Activated T-helper 1 cell treated with Interleukin-2 at 50 U/mL for 16 hours (primary cell): ENCODE results near the gene SHB.
"Not testable (repeated sequence)": the region's sequence is repeated elsewhere in the genome, so short reads cannot be mapped to it uniquely, and the experiment has no call there.

Experiments
- DNase-seq: peaks from one replicate; pipeline ENCODE4 v3.0.0-alpha.2; 2020; ENCODE audit warnings: low read depth

The SHB gene

DNA sequence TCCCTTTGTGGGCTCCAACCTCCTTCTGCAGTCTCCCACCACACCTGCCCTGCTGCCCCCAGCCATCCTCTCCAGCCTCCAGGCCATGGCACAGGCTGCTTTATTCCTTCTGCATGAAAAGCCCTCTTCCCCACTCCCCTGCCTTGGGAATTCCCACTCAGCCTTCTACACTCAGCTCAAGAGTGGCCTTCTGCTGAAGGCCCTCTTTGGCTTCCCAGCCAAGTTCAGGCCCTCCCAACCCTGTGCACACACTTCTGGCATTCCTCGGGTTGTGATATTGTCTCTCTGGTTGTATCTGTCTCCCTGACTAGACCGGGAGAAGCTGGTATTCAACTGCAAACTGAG lies 5.7 kb downstream of the SHB start:
- DNase-seq: no peak

DNA sequence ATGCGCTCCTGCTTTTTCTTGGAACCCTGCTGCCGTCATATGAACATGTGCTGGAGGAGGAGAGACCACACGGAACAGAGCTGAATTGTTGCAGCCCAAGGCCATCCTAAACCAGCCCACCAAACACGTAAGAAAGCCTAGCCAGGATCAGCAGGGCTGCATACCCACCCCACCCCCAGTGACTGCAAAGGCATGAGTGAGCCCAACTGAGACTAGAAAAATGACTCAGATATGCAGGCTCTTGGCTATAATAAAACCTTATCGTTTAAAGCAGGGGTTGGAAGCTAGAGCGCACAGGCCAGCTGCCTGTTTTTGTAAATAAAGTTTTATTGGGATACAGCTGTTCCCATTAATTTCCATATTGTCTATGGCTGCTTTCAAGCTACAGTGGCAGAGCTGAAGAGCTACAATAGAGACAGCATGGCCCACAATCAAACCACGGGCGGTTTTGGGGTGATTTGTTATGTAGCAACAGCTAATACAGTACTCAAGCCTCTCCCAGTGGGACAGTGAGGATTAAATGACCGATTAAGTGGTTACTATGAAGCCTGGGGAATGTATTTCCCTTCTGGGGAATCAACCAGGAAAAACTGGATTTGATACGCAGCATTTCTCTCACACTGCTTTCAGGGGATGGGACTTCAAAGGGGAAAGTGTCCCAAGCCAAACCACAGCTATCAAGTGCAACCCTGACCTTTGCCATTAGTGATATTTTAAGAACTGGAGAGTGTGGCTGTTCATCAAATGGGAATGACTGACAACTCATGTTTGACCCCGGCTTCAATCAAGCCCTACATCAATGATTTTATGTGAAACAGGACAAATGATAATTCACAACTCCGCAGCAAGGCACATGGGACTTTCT lies 6.3 kb downstream of the SHB start:
- no peak for DNase-seq

DNA sequence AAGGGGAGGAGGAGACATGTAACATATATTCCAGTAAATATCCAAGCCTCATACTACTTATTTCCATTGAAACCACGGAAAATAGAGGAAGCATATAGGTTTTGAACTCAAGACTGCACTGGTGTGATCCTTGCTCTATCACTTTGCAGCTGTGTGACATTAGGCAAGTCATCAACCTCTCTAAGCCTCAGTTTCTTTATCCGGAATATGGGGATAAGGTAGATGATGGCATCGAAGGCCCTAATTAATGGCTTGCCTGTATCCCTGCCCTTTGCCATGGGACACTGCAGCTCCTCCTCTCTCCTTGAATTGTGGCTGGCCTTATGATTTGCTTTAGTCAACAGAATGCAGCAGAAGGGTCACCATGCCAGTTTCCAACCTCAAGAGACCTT lies 6.9 kb downstream of the SHB start:
- DNase-seq: no peak

DNA sequence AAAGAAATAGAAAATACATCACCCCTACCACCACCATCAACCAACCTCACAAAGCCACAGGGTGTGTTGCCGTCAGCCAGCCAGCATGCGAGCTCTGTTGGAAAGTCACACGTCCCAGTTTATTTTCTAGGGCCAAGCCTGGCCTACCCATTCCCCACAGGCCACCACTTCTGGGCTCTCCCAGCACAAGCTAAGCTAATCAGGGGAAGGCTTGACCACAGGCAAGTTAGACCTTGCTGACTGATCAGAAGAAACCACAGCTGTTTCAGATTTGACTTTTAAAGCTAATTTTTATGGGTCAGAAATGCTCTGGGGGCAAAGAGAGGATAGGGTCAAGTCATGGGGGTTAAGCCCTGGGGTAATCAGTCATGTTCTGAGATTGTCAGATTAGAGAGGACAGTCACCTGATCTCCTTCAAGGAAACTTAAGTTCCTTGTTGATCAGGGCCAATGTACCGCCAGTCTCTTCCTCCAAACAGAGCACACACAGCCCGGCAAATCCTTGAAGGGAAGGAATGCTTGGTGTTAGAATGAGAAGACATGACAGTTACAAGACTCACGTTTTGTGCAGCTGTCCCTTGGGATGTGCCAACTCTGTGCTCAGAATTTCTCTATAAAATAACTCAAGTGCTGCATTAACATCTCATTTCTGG lies 7.6 kb downstream of the SHB start:
- no peak for DNase-seq

DNA sequence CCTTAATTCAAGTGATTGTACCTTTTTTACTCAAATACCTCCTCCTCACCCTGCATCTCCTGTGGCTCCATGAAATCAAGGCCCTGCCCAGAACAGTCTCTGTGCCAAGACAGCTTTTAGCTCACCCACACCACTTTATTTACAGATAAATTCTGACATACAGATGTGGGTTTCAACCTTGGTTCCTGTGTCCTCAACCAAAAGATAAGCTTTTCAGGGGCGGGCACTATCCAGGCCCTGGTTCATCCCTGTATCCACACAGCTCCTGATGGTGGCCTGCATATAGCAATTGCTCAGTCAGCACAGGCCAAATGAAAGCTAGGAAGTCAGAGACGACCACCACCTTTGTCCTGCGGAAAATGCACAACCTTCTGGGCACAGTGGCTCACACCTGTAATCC lies 8.3 kb downstream of the SHB start:
- DNase-seq: no peak

DNA sequence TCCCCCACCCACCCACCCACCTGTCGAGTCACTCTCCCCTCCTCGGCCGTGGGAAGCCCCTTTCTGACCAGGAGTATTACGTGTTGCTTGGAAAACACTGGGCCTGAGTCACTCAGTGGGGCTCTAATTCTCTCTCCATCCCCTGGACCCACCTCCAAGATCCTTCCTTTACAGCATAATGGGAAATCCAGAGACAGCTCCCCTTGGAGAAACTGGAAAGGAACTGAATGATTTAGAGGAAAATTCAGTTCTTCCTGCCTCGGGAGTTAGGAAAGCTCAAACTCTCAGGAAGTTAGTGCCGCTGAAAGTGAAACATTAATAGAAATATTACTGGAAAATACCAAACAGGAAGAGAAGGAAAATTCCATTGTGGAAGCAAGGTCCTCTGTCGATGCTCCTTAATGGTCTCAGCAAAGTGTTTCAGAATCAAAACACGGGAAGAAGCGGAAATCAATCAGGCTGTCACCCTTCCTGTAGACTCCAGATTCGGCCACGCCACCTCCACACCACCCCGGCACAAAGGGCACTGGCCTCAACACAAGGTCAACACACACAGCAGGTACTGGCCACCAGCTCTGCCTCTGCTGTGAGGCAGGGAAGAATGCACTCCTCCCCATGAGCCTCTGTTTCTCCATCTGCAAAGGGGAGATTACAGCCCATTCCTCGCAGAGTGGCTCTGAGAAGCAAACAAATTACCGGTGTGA lies 9.6 kb downstream of the SHB start:
- no peak for DNase-seq

DNA sequence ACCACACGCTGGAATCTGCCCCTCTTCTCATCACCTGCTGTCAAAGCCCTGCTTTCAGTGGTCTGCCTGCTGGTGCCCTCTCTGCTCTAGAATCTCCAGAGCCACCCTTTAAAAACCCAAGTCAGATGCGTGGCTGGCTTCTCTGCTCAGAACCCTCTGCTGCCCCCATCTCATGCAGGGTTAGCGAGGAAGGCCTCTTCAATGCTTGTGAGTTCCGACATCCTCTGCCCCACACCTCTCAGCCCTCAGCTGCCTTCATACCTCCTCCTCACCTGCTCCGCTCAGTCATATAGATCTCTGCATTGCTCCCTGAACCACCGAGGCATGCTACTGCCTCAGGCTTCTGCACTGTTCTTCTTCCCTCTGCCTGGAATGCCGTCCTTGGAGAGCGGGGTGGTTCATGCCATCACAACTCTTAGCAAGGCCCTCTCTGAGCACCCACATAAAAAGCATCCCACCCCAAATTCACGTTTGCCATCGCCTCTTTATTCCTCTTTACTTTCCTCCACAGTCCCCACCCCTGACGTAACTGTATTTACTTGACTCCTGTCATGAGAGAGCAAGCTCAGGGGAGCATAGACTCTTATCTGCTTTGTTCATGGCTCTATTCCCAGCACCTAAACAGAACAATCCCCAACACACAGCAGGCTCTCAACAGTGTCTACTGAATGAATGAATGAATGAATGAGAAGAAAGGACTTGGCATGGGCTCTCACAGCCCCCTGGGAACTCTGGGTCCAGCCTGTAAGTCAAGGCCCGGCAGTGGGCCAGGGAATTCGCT lies 10.4 kb downstream of the SHB start:
- no peak for DNase-seq

DNA sequence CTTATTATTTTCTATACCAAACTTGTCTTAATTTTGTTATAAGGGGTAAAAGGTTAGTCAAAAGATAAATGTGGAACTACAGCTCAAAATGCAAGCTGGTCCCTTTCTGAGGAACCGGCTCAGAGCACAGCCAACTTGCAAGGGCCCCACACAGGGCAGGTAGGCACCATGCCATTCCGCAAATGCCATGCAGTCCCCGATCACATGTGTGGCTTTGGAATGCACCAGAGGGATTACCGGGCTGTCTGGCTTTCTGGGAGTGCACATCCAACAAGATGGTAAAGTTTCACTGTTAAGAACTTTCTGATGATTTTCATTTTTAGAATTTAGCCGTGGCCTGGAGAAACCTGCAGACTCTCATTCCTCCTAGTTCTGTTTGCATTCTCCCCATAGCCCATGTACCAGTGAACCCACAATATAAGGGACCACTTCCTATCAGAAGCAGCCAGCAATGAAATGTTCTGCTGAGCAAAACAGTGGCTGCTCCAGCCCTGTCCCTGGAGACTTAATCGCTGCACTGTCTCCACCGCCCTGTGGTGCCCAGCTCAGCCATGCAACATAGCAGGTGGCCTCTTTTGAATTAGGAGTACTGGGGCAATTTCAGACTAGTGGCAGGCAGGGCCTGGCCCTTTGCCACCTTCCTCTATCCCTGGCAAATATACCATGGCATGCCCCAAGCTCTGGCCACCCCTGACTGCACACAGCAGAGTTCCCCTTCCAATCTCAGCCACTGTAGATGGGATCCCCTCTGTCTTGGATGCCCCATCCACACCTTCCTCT lies 11.4 kb downstream of the SHB start:
- no peak for DNase-seq

DNA sequence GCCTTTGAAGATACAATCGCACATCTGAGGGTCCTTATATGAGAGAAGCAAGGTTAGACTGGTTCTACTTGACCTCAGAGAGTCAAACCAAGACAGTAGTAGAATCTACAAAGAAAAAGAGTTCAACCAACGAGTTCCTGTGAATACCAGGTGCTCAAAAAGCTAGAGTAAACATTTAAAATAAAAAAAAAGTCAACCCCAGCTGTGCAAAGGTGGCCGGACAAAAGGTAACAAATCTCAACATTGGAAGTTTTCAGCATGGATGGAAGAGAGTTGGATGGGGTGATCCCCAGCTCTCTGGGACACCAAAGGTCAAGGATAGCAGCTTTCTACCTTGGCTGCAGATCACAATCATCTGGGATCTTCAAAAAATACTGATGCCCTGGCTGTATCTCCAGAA lies 14.4 kb downstream of the SHB start:
- DNase-seq: no peak

DNA sequence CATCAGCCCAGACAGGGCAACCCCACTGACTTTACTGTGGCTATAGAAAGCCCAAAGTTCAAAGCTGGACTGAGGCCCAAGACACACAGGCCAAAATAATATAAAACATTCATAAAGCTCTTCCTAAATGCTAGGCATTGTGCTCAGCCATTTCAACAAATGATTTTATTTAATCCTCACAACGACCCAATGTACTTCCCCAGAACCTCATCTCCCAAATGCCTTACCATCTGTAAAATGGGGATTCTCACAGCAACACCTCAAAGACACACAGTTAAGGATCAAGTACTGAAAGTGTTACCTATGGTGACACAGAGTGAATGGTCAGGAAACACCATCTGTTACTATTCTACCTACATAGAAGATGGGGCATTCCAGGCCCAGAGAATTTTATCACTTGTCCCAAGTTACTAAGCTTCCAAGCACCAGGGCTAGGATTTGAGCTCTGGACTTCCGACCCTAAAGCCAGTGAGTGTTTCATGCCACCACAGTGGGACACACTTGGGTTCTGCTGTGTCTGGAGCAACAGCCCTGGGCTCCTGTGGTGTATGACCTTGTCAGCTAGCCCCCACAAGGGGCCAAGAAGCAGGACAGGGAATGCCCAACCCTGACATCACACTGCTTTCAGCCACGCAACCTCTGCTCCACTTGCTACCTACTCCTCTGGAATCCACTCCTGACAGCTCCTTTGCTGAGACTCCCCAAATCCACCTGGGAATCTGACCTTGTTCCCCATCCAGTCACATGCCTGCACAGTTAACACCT lies 15.1 kb downstream of the SHB start:
- no peak for DNase-seq

DNA sequence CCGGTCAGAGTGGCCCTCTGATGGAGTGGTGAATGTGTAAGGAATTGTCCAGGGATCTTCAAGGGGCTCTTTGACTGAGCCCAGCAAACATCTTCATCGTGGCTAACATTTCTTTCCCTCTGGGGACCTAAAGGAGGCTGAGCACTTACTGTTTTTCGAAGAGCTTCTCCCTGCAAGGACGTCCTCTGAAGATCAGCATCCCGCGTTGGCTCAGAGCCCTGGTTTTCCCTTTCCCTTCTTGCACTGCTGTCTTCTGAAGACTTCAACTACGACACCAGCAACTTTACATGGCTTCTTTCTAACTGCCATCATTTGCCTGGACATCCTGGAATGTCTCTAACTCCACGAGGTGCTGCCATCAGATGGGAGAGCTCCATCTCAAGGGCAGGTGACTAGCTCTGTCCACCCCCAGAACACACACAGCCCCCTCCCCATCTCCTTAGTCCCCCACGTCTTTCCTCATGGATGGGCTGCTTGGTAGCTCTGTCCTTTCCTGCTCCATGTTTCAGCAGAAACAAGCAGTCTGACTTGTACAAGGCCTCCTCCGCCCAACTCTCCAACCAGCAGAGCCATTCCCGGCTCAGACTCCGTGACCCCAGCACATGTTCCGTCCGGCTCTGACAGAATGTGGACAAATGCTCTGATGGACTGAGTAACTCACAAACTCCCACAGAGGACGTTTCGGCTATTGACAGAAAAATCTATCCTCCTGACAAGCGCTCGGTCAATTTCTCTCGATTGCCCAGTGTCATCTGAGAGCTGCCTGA lies 17.1 kb downstream of the SHB start:
- DNase-seq: no peak

DNA sequence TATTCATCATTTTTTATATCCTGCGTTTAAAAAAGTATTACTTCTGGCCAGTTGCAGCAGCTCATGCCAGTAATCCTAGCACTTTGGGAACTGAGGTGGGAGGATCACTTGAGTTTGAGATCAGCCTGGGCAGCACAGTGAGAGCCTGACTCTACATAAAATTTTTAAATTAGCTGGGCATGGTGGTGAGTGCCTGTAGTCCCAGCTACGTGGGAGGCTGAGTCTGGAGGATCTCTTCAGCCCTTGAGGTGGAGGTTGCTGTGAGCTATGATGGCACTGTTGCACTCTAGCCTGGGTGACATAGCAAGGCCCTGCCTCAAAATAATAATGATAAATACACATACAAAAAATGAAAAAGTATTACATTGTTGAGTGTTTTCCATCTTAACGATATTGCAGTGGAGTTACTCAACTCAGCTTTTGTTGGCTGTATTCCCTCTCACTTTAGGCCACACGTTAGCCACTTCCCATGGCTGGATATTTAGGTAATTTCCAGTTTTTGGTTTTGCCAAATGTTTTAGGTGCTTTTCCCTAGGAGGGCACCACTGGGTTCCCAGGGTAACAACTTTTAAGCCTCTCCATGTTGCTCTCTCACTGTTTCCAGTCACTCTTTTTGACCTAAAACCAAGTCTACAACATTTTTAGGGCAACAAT lies 20.6 kb downstream of the SHB start:
- no peak for DNase-seq

DNA sequence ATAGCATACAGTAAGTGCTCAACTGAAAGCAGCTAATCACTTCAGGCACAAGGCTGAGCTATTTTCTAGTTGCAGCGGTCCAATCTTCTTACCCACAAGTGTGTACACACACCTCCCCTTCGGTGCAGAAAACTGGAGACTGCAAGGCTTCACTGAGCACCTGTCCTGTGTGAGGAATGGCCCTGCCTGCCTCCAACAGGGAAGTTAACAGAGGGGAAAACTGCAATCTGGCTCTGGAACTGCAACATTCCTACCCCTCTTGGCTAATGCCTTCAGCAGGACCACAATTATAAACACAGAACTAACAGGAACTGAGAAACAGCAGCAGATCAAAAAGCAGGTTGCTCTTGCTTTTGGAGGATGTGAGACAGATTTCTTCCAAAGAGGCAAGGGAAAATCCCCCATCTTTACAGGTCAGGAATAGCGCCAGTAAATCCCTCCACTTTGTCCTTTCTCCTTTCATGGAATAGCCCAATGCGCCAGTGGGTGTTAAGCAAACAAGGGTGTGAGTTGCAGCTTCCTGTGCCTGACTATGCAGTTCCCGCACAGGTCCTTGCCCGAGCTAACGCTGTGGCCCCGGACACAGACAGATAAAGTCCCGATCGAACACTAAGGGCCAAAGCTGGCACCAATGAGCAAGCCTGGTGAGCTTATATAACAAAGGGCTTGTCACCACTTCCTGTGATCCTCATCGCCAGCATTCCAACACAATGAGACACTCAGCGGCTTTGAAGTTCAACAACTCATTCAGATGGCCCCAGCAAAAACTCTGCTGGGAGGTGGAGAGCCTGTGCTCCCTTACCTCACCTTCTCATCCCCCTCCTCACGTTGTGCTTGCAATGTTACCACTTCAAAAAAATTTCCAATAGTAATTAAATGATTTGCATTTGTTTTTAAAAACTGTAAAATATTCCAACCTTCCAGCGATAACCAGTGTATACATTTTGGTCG lies 21.5 kb downstream of the SHB start:
- DNase-seq: no peak

DNA sequence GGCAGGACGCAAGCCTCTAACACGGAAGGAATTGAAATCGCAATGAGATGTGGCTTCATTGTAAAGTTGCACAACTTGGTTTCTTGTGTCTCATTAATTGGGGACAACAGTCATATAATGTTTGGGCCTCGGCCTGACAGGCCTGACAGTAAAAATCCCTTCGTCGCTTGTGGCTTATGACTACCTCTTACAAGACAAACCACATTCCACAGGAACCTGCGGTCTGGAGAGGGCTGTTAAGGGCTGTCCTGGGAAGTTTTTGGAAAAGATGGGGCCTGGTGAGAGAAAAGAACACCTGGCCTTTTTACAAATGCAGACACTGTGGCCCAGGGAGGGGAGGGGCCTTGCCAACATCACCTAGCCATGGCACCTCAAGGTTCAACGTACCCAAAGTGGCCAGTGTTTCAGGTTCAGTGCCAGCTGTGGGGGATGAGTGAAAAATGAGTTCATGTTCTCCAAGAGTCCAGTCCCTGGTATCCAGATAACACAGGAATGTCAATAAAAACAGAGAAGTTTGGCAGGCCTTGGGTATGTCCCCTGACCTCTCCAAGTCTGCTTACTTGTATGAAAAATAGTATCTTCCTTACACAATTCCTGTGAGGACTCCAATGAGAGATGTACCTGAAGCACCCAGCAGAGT lies 22.2 kb downstream of the SHB start:
- no peak for DNase-seq

DNA sequence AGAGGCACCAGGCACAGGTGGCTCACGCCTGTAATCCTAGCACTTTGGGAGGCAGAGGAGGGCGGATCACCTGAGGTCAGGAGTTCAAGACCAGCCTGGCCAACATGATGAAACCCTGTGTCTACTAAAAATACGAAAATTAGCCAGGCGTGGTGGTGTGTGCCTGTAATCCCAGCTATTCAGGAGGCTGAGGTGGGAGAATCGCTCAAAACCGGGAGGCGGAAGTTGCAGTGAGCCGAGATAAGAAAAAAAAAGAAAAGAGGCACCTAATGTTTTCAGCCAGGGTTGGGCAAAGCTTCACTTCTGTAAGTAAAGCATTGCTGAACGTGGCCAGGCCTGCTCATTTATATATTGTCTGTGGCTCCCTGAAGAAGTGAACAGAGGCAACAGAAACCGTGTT lies 23.1 kb downstream of the SHB start:
- not testable (repeated sequence) for DNase-seq

DNA sequence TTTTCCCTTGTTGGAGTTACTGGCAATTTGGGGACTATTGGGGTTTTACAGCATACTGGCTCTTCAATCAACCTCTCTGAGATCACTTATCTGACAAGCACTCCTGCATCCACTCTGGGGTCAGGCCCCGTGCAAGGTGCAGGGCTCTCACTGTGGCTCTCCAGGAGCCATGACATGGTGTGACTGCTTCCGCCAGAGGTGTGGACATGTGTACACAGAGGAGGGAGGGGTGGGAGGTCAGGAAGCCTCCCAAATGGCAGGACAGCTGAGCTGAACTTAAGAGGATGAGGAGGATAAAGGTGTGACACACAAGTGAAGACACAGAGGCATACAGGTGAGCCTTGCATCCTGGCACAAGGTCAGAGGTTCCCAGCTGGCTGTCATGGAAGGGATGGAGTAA lies 24.3 kb downstream of the SHB start:
- DNase-seq: no peak

DNA sequence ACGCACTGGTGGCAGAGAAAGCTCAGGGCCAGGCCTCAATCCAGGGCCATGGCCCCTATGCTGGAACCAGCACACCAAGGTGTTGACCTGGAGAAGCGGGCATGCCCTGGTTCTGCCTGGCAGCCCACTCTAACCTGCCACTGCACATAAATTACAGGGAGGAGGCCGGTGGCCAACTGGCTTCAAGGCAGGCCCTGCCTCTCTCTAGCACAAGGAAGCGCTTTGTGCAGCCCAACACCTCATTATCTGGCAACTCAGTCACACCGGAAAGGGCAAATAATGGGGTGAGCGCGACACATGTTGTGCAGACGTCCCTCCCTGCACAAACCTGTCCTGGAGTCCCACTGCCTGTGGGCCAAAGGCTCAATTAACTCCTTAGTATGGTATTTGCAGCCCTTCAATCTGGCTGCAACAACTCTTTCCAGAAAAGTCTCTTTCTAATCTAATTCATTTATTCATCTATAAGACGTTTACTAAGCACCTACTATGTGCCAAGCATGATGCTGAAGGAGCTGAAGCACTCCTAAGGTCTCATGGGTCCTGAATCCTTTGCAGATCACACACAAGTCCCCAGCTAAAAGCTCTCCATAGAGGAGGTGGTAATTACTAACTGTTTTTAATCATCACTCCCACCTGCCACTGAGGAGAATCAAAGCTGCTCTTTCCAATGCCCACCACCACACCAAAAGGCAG lies 24.9 kb downstream of the SHB start:
- DNase-seq: no peak
